Measurements from ENCODE around the gene VIPR1.

The VIPR1 gene

DNA sequence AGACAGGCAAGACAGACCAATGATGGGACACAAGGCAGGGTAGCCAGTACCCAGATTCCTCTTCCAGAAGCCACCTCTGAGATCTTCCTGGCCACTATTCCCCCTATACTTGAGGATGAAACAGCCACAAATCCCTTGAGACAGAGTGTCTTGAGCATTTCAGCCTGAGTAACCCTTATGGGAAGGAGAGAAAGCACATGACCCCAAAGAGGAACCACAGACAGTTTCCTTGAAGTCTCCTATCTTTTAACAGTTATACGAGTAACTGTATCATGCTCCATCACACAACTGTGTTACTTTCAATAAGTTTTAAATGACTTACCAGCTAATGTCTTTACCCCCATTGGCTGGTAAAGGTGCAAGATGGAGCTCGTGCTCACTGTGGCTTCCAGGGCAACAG, 9.3 kb downstream of the VIPR1 start:
- DNase-seq, result no peak

DNA sequence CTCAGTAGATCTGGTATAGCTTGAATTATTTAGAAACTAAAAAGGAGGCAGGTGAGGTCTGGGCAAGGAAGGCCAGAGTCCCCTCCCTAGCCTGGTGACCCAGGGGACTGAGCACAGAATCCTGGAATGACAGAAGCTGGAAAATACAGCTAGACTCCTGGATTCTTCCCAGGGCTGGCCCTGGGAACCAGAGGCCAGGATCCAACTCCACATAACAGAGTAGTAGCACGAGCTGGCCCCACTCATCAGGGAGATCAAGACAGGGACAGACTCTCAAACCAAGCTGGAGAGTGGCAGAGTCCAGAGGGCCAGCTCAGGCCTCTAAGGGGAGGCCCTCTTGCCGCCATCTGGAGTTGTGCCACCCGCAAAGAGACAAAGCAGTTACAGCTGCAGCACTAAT, 10.7 kb downstream of the VIPR1 start:
- no peak for DNase-seq

DNA sequence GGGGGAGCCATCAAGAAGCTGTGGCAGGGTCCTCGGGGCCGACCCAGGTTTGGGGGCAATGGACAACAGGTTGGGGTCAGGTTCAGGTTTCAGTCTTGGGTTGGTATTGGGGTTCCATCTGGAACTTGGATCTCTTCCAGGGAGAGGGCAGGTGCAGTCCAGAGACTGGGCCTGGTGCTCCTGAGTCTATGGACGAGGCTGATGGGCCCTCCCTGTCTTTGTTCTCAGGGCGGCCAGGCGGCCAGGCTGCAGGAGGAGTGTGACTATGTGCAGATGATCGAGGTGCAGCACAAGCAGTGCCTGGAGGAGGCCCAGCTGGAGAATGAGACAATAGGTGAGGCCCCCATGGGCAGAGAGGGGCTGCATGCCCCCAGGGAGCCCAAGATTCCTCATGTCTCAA, 11.1 kb downstream of the VIPR1 start:
- DNase-seq, result no peak

- DNase-seq, result no peak
Observed at GRCh38 chr3:42514876-42515275, 12.4 kb downstream of the VIPR1 start.

- DNase-seq, result no peak
Observed at GRCh38 chr3:42515391-42515916, 13.0 kb downstream of the VIPR1 start.

GRCh38 chr3:42515976-42516375, 13.5 kb downstream of the VIPR1 start:
- DNase-seq, result no peak

GRCh38 chr3:42516443-42516842, 14.0 kb downstream of the VIPR1 start:
- no peak for DNase-seq

DNA sequence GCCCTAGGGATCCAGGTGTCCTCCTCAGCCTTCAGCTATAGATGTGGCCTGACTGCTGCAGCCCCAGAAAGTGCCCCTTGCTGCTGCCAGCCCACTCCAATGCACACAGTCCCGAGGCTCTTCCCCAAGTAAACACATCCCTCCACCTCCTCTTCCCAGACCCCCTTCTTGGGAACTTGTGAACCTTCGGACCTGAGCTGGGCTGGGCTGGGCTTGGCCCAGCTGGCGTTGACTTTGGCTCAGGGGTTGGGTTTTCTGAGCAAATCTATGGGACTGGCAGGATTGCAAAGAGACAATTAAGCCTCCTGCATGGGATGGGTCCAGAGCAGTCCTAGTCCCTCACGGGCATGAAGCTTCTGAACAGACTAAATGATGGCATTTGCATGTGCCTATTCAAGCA, 14.7 kb downstream of the VIPR1 start:
- no peak for DNase-seq

- no peak for DNase-seq
Observed at GRCh38 chr3:42518800-42519567, 16.5 kb downstream of the VIPR1 start.

- no peak for DNase-seq
Observed at GRCh38 chr3:42519568-42519962, 17.1 kb downstream of the VIPR1 start.

- no peak for DNase-seq
Observed at GRCh38 chr3:42520336-42520735, 17.9 kb downstream of the VIPR1 start.

- DNase-seq, result no peak
Observed at GRCh38 chr3:42520906-42521305, 18.5 kb downstream of the VIPR1 start.

DNA sequence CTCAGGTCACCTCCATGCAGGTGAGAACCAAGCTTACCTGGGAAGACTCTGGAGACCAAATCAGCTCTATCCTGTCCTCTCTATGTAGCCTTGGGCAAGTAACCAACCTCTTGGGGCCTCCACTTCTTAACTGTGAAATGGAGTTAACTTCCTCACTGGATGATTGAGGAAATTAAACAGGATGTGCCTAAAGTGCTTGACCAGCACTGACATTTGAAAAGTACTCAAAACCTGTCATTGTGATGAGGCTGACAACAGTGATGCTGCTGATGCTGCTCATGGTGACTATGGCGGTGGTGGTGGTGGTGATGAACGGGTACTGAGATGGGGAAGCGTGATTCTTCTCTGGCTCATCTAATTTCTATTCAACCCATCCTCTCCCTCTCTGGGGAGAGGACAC, 22.3 kb downstream of the VIPR1 start:
- no peak for DNase-seq

DNA sequence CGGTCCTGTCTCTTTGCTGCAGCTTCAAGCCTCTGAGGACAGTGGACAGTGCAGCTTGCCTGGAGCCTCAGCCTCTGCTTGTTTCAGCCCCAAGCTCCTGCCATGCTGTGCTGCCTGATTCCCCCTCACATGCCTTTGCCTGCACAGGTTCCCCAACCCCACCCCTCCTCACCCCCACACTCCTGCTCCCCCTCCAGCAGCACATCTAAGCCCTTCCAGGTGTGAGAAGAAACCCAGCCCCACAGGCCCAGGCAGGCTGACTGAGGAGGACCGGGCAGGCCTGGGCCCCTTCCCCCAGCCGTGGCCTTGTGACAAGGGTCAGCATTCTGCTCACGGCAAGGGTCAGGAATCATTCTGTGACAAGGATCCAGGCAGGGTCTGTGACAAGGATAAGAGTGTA, 22.8 kb downstream of the VIPR1 start:
- no peak for DNase-seq

DNA sequence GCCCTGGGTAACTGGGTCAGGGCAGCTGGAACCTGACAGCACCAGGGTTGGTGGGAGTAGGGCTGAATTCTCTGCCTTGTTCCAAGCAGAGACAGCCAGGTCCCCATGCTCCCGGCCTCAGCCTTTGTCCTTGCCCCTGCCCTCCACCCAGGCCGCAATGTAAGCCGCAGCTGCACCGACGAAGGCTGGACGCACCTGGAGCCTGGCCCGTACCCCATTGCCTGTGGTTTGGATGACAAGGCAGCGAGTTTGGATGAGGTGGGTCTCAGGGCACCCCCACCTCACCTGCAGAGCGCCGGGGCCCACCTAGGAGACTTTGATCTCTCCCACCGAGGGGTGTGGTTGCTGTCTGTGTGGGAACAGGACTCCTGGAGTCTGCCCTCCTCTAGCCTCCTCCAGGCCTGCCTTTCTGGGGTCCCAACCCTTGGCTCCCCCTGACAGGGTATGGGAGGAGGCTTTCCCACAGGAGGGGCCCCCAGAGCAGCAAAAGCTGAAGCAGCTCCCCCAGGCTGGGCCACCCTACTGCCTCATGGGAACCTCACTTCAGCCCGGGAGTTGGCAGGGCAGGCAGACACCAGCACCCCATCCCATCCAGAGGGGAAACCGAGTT, 23.4 kb downstream of the VIPR1 start:
- DNase-seq, result no peak

DNA sequence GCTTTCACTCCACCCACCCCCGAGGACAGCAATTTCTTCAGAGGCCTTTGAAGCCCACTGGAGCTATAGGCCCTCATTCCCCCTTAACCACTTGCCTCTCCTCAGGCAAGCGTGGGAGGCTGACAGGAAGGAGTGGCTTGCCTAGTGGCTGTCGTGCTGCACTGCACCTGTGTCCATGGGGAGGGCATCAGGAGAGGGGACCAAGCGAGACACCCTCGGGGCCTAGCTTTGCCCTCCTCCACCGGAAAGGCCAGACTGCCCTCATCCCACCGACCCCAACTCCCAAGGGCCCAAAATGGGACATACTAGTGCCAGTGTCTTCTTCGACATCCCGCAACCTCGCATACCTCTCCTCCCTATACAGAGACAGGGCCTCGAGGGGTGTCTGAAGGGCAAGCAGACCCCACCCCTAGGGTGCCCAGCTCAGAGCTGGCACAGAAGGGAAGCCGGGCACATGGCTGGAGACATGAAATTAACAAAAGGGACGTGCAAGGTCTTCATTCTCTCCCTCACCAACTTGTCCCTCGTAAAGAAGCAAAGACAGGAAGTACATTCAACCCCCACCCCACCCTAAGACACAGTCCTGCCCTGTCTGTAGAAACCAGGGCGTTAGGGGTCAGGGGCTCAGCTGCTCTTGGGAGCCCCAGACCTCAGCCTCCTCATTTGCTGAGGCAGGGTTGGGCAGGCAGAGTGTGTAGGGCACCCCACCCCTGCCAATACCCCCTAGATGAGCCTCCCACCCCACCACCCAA, 24.3 kb downstream of the VIPR1 start:
- DNase-seq, result peak; percentile 44 to 46

GRCh38 chr3:42527368-42527917, 25.0 kb downstream of the VIPR1 start:
- DNase-seq, result no peak

GRCh38 chr3:42529468-42529867, 27.0 kb downstream of the VIPR1 start:
- no peak for DNase-seq

GRCh38 chr3:42530073-42530472, 27.6 kb downstream of the VIPR1 start:
- DNase-seq, result no peak

DNA sequence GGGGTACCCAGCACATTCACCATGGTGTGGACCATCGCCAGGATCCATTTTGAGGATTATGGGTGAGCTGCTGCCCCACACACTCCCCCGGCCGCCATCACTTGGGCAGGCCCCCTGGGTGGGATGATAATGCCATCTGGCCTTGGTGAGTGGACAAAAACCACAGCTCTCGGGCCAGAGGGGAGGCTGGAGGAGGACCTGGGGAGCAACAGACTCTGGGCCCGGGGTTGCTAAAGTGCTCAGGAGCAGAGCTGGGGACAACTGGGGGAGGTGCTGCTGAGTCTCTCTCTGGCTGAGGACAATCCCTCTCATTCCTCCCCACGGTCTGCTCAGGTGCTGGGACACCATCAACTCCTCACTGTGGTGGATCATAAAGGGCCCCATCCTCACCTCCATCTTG, 29.0 kb downstream of the VIPR1 start:
- DNase-seq, result no peak

DNA sequence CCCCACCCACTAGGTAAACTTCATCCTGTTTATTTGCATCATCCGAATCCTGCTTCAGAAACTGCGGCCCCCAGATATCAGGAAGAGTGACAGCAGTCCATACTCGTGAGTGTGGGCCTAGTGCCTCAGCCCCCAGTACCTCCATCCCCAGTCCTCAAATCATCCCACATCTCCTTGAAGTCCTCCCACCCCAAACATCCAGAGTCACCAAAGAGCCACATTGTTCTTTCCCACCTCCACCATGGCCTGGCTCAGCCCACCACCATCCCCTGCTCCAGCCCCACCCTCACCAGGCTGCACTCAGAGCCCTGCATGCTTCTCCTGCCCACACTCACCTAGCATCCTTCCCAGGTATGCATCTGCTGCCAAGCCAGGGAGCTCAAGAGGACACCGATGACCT, 29.8 kb downstream of the VIPR1 start:
- DNase-seq, result no peak

DNA sequence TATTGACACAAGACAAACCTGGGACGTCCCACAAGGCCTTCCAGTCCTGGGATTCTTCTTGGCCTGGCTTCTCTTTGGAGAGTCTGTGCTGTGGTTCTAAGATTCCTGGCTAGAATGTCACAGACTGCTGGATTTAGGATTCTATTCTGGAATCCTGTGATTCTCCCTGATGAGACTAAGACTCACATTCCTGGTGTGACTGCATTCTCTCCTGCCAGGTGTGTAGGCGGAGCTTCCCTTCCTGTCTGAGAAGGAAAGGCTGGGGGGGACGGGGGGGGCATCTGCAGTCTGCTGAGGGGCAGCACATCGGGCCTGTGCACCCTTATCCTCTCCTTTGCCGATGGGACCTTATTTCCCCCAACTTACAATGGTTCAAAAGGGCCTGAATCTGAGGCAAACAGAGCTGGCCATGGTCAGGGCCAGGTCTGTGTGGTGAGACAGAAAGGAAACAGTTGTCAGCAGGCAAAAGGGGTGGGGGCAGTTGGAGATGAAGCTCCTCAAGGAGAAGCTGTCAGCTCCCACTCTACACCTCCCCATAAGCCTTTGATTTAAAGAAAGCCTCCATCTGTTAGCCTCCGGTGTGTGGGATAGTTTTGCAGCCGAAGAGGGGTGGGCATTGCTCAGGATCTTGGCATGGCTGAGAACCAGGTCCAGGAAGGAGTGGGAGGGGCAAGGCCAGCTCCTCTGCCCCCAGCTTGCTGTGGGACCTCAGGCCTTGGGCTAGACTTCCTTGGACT, 30.9 kb downstream of the VIPR1 start:
- DNase-seq, result no peak
